ENCODE measurements around the gene SDK1. TPM values are rescaled to one million over a fixed set of nuclear protein-coding genes. Genes with fewer than 3 reads are reported as not detected.

The SDK1 gene
- total and polyA plus RNA-seq, 2 experiments from 2014 or later: 4.1 to 16.5 TPM

GRCh38 chr7:4133491-4134044, 832.5 kb downstream of the SDK1 start:
- Histone ChIP-seq H3K36me3 (no peaks in the 10 kb centered on the region), H3K4me3 (no peak overlapping the region), H3K27ac (no peak overlapping the region), H3K9me3 (ENCODE audit: low read depth) (no peaks in the 10 kb centered on the region), H3K27me3 (no peaks in the 10 kb centered on the region), H3K4me1 (ENCODE audit: low read depth) (no peaks in the 10 kb centered on the region)
- no peak for DNase-seq (ENCODE audit: low read depth in 1 of 2, low spot score in 1 of 2)
- no peak for TF ChIP-seq CTCF (IDR thresholded peaks at IDR 0.05; ENCODE audit: low read depth, low read length)

GRCh38 chr7:4134204-4134603, 833.2 kb downstream of the SDK1 start:
- H3K36me3 ChIP-seq: no peaks in the 10 kb centered on the region
- DNase-seq (ENCODE audit: low read depth in 1 of 2, low spot score in 1 of 2): no peak
- no peaks in the 10 kb centered on the region for H3K4me1 ChIP-seq (ENCODE audit: low read depth)
- H3K27me3 ChIP-seq: no peaks in the 10 kb centered on the region
- no peak overlapping the region for H3K27ac ChIP-seq
- TF ChIP-seq CTCF (IDR thresholded peaks at IDR 0.05; ENCODE audit: low read depth, low read length): no peak
- H3K4me3 ChIP-seq: no peak overlapping the region
- H3K9me3 ChIP-seq (ENCODE audit: low read depth): no peaks in the 10 kb centered on the region

- no peaks in the 10 kb centered on the region for H3K36me3 ChIP-seq
- no peaks in the 10 kb centered on the region for H3K4me1 ChIP-seq (ENCODE audit: low read depth)
- no peak overlapping the region for H3K27ac ChIP-seq
- H3K4me3 ChIP-seq: no peak overlapping the region
- no peaks in the 10 kb centered on the region for H3K27me3 ChIP-seq
- no peaks in the 10 kb centered on the region for H3K9me3 ChIP-seq (ENCODE audit: low read depth)
- DNase-seq (ENCODE audit: low read depth in 1 of 2, low spot score in 1 of 2): no peak
- no peak for TF ChIP-seq CTCF (IDR thresholded peaks at IDR 0.05; ENCODE audit: low read depth, low read length)
These were observed 833.6 kb downstream of the SDK1 start for GRCh38 chr7:4134631-4135030.

GRCh38 chr7:4135301-4135700, 834.2 kb downstream of the SDK1 start:
- peaks cover 6% of the 10 kb centered on the region for H3K4me1 ChIP-seq (ENCODE audit: low read depth)
- no peaks in the 10 kb centered on the region for H3K36me3 ChIP-seq
- no peak overlapping the region for H3K4me3 ChIP-seq
- H3K9me3 ChIP-seq (ENCODE audit: low read depth): no peaks in the 10 kb centered on the region
- no peak overlapping the region for H3K27ac ChIP-seq
- no peak for TF ChIP-seq CTCF (IDR thresholded peaks at IDR 0.05; ENCODE audit: low read depth, low read length)
- H3K27me3 ChIP-seq: no peaks in the 10 kb centered on the region
- DNase-seq (ENCODE audit: low read depth in 1 of 2, low spot score in 1 of 2): no peak

- H3K9me3 ChIP-seq (ENCODE audit: low read depth): no peaks in the 10 kb centered on the region
- no peak overlapping the region for H3K4me3 ChIP-seq
- DNase-seq (ENCODE audit: low read depth in 1 of 2, low spot score in 1 of 2): no peak
- no peaks in the 10 kb centered on the region for H3K27me3 ChIP-seq
- no peak overlapping the region for H3K27ac ChIP-seq
- H3K36me3 ChIP-seq: no peaks in the 10 kb centered on the region
- peaks cover 12% of the 10 kb centered on the region for H3K4me1 ChIP-seq (ENCODE audit: low read depth)
- no peak for TF ChIP-seq CTCF (IDR thresholded peaks at IDR 0.05; ENCODE audit: low read depth, low read length)
These were observed 835.0 kb downstream of the SDK1 start for GRCh38 chr7:4136036-4136435.
